GM21717 (cell line): ENCODE measurements around the gene NDST3.

Experiments used
- ATAC-seq: cut with Tn5 transposase; IDR thresholded peaks from one replicate; pipeline ENCODE4 v1.9.1; 2021; ENCODE audit warnings: mild to moderate bottlenecking, moderate library complexity; ENCODE audit not compliant: unreplicated experiment

NDST3 gene

DNA sequence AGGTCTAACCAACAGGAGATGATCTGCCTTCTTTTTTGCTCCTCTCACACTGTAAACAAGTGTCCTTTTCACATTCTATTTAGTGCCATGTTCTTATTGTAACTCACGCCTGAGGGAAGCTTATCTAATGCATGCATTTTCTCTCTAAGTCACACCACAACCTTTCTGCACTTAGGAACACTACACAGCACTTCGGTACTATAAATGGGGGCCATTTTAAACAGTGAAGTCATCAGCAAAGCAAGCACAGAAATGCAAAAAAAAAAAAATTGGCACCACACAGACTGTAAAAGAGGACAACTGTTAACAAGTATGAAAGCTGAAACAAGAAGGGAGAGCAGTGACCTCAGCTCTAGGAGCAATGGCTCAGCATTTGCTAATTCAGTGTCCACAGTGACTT is 273.4 kb downstream of the NDST3 start:
- no peak for ATAC-seq
